ENCODE results near the gene HTT. TPM values are rescaled to one million over a fixed set of nuclear protein-coding genes. Genes with fewer than 3 reads are reported as not detected.

The HTT gene
- total and polyA plus RNA-seq, 2 of the 8 experiments (the other 6 are each of a cell fraction or from before 2014, with no cell fraction given): 24.0 to 71.0 TPM

GRCh38 chr4:3254302-3255131 is 180.0 kb downstream of the HTT start:
- Histone ChIP-seq H4K91ac (replicated peaks; ENCODE audit: insufficient read length, low read length) (no peak overlapping the region), H2AK5ac (ENCODE audit: low read depth, low read length) (no peak overlapping the region), H2BK120ac (replicated peaks; ENCODE audit: low read depth, low read length) (no peak overlapping the region), H4K5ac (ENCODE audit: insufficient read length, low read depth, low read length) (no peak overlapping the region), H3K9ac (replicated peaks in 1 of 4; ENCODE audit: extremely low read depth in 1 of 4, low read depth in 3 of 4, low read length in 3 of 4) (no peak overlapping the region), H3K27me3 (replicated peaks in 1 of 4; ENCODE audit: control insufficient read depth in 3 of 4, extremely low read depth in 1 of 4, insufficient read depth in 3 of 4, low read length in 3 of 4) (no peaks in the 10 kb centered on the region), H3K23ac (ENCODE audit: insufficient read length) (no peak overlapping the region), H2BK5ac (ENCODE audit: low read depth, low read length) (no peak overlapping the region), H3K4me3 (ENCODE audit: extremely low read depth in 1 of 4, insufficient read depth in 2 of 4, low read depth in 3 of 4, low read length in 4 of 4) (no peak overlapping the region), H2BK12ac (ENCODE audit: low read depth, low read length) (no peak overlapping the region), H3K36me3 (ENCODE audit: control insufficient read depth in 2 of 4, insufficient read depth in 4 of 4, low read length in 3 of 4) (no peaks in the 10 kb centered on the region), H3K56ac (replicated peaks; ENCODE audit: insufficient read length, low read depth, low read length) (no peak overlapping the region), H3K4ac (replicated peaks; ENCODE audit: insufficient read length, low read depth, low read length) (no peak overlapping the region), H4K20me1 (replicated peaks in 1 of 2; ENCODE audit: control insufficient read depth in 1 of 2, insufficient read depth in 2 of 2, low read length in 2 of 2) (peaks cover 0 to 7% of the 10 kb centered on the region in 2 experiments), H3K9me3 (ENCODE audit: insufficient read depth in 2 of 2, low read depth in 1 of 2, low read length in 1 of 2) (no peaks in the 10 kb centered on the region), H3K14ac (ENCODE audit: insufficient read length) (no peak overlapping the region), H3K23me2 (ENCODE audit: low read depth, low read length) (no peaks in the 10 kb centered on the region), H2BK15ac (ENCODE audit: low read length) (no peak overlapping the region), H4K8ac (ENCODE audit: extremely low read depth, insufficient read depth, low read length) (peak overlapping the region; percentile 57; the same call in 1 of the 2 replicates), H3K79me2 (ENCODE audit: control insufficient read depth in 1 of 2, insufficient read depth in 2 of 2, low read length in 2 of 2) (no peaks in the 10 kb centered on the region), H3K79me1 (ENCODE audit: low read depth, low read length) (no peaks in the 10 kb centered on the region), H2BK20ac (ENCODE audit: low read length) (no peak overlapping the region), H3K4me1 (replicated peaks in 1 of 4; ENCODE audit: control insufficient read depth in 3 of 4, insufficient read depth in 4 of 4, low read length in 3 of 4) (peaks cover 0 to 8% (median 0%) of the 10 kb centered on the region in 4 experiments; a peak in 3 of 7 replicates), H3K27ac (ENCODE audit: low read depth, low read length) (no peak overlapping the region), H3K4me2 (ENCODE audit: insufficient read depth in 1 of 2, low read depth in 2 of 2, low read length in 2 of 2) (no peak overlapping the region), H2AFZ (ENCODE audit: low read length) (no peak overlapping the region), H3K18ac (ENCODE audit: extremely low read depth, low read length) (no peak overlapping the region)
- DNase-seq (ENCODE audit: low read depth in 1 of 2, low spot score in 2 of 2): peak in 1 of 2 experiments; percentile 40
- POLR2A ChIA-PET (ENCODE audit: partially characterized antibody): no interaction called here
- WGBS, 2 experiments (ENCODE audit: extremely low coverage in 1 of 2, insufficient coverage in 1 of 2, insufficient read length in 1 of 2, insufficient replicate concordance in 2 of 2, low coverage in 1 of 2, low lambda C conversion rate in 2 of 2, missing lambda C conversion rate in 1 of 2): 87% methylated on average over 13 of the region's 14 CpGs; no CpG with 5 or more reads in 1 of the 2 experiments
- CTCF ChIA-PET (ENCODE audit: partially characterized antibody): interaction anchor here (0.6 to 0.9 kb wide), 3 partner anchors 16 to 245 kb away, joined by 3 read pairs; no protein-coding TSS in a partner anchor
- FAIRE-seq: no peak
- TF ChIP-seq SAP30 (IDR thresholded peaks at IDR 0.05; ENCODE audit: insufficient read depth, insufficient replicate concordance, low read length) (no peak), BACH1 (IDR thresholded peaks at IDR 0.05; ENCODE audit: low read length) (no peak), TCF12 (IDR thresholded peaks at IDR 0.05; ENCODE audit: low read depth, low read length) (no peak), TAF1 (IDR thresholded peaks at IDR 0.05; ENCODE audit: low read depth, low read length) (no peak), RBBP5 (IDR thresholded peaks at IDR 0.05; ENCODE audit: borderline replicate concordance, low read depth, low read length) (no peak), SP4 (IDR thresholded peaks at IDR 0.05; ENCODE audit: low read length) (no peak), KDM5A (IDR thresholded peaks at IDR 0.05; ENCODE audit: low read length) (no peak), SIN3A (conservative IDR thresholded peaks at IDR 0.05 in 1 of 2, IDR thresholded peaks at IDR 0.05 in 1 of 2; ENCODE audit: low read depth in 1 of 2, low read length in 2 of 2) (no peak), HDAC6 (IDR thresholded peaks at IDR 0.05; ENCODE audit: low read depth, low read length) (no peak), SRF (IDR thresholded peaks at IDR 0.05; ENCODE audit: low read depth, low read length) (no peak), RAD21 (IDR thresholded peaks at IDR 0.05 in 1 of 2, conservative IDR thresholded peaks at IDR 0.05 in 1 of 2; ENCODE audit: low read depth in 2 of 2, low read length in 2 of 2) (no peak), FOSL1 (IDR thresholded peaks at IDR 0.05; ENCODE audit: insufficient read depth, low read depth, low read length) (no peak), CEBPB (IDR thresholded peaks at IDR 0.05; ENCODE audit: low read depth, low read length) (no peak)
